ENCODE results near the gene GASK1A. TPM values are rescaled to one million over a fixed set of nuclear protein-coding genes. Genes with fewer than 3 reads are reported as not detected.

GASK1A gene
- polyA plus RNA-seq, 1 experiment, result 0.78 TPM

- H3K36me3 ChIP-seq (ENCODE audit: control insufficient read depth, insufficient read depth, low read length), result no peaks in the 10 kb centered on the region
- no peak overlapping the region for H3K4me3 ChIP-seq (ENCODE audit: low read depth, low read length)
- DNase-seq (ENCODE audit: low read depth), result no peak
- H3K27me3 ChIP-seq (ENCODE audit: control insufficient read depth, insufficient read depth, low read length), result no peaks in the 10 kb centered on the region
- CTCF ChIA-PET, result no interaction called here
- POLR2A ChIA-PET, result no interaction called here
- TF ChIP-seq CTCF (IDR thresholded peaks at IDR 0.05; ENCODE audit: insufficient read depth, low read depth, low read length), result no peak
These were observed 43.0 kb downstream of the GASK1A start for GRCh38 chr3:43022121-43022520.

- ChIA-PET CTCF (no interaction called here), POLR2A (no interaction called here)
- Histone ChIP-seq H3K4me3 (ENCODE audit: low read depth, low read length) (no peak overlapping the region), H3K27me3 (ENCODE audit: control insufficient read depth, insufficient read depth, low read length) (no peaks in the 10 kb centered on the region), H3K36me3 (ENCODE audit: control insufficient read depth, insufficient read depth, low read length) (no peaks in the 10 kb centered on the region)
- no peak for DNase-seq (ENCODE audit: low read depth)
- TF ChIP-seq CTCF (IDR thresholded peaks at IDR 0.05; ENCODE audit: insufficient read depth, low read depth, low read length), result no peak
These were observed 44.0 kb downstream of the GASK1A start for GRCh38 chr3:43023066-43023465.

- H3K4me3 ChIP-seq (ENCODE audit: low read depth, low read length), result no peak overlapping the region
- POLR2A ChIA-PET, result no interaction called here
- DNase-seq (ENCODE audit: low read depth), result no peak
- TF ChIP-seq CTCF (IDR thresholded peaks at IDR 0.05; ENCODE audit: insufficient read depth, low read depth, low read length), result no peak
- H3K27me3 ChIP-seq (ENCODE audit: control insufficient read depth, insufficient read depth, low read length), result no peaks in the 10 kb centered on the region
- CTCF ChIA-PET, result no interaction called here
- no peaks in the 10 kb centered on the region for H3K36me3 ChIP-seq (ENCODE audit: control insufficient read depth, insufficient read depth, low read length)
These were observed 44.6 kb downstream of the GASK1A start for GRCh38 chr3:43023746-43024145.

GRCh38 chr3:43024181-43024885, 45.2 kb downstream of the GASK1A start:
- no peaks in the 10 kb centered on the region for H3K27me3 ChIP-seq (ENCODE audit: control insufficient read depth, insufficient read depth, low read length)
- ChIA-PET POLR2A (no interaction called here), CTCF (no interaction called here)
- H3K36me3 ChIP-seq (ENCODE audit: control insufficient read depth, insufficient read depth, low read length), result no peaks in the 10 kb centered on the region
- H3K4me3 ChIP-seq (ENCODE audit: low read depth, low read length), result no peak overlapping the region
- no peak for DNase-seq (ENCODE audit: low read depth)
- TF ChIP-seq CTCF (IDR thresholded peaks at IDR 0.05; ENCODE audit: insufficient read depth, low read depth, low read length), result no peak

- Histone ChIP-seq H3K36me3 (ENCODE audit: control insufficient read depth, insufficient read depth, low read length) (no peaks in the 10 kb centered on the region), H3K27me3 (ENCODE audit: control insufficient read depth, insufficient read depth, low read length) (no peaks in the 10 kb centered on the region), H3K4me3 (ENCODE audit: low read depth, low read length) (no peak overlapping the region)
- no peak for DNase-seq (ENCODE audit: low read depth)
- POLR2A ChIA-PET, result no interaction called here
- TF ChIP-seq CTCF (IDR thresholded peaks at IDR 0.05; ENCODE audit: insufficient read depth, low read depth, low read length), result no peak
- CTCF ChIA-PET, result no interaction called here
These were observed 46.3 kb downstream of the GASK1A start for GRCh38 chr3:43025423-43025822.
